B cell (primary cell): Measurements from ENCODE around the gene PPP1R12B. TPM values are rescaled to one million over a fixed set of nuclear protein-coding genes. Genes with fewer than 3 reads are reported as not detected.
"Not testable (repeated sequence)": the region's sequence is repeated elsewhere in the genome, so short reads cannot be mapped to it uniquely, and the experiment has no call there.

Source experiments
- ATAC-seq: fragments of 200-7000 bp; cut with Tn5 transposase; one replicate; pipeline ENCODE4 v1.10.0; 2021; ENCODE audit warnings: low read depth, mild to moderate bottlenecking, moderate number of reproducible peaks, moderate library complexity
- CTCF ChIA-PET: fragments of 350-600 bp; sonication (Branson Sonifier 250); formaldehyde crosslinking; loops from one replicate; lab custom pipeline; 2021; ENCODE audit warnings: antibody characterized with exemption, inconsistent platforms; lab: Charles Lee
- POLR2A ChIA-PET: fragments of 350-600 bp; sonication (Branson Sonifier 250); formaldehyde crosslinking; loops from one replicate; lab custom pipeline; 2021; ENCODE audit warnings: antibody characterized with exemption; lab: Charles Lee
- DNase-seq: peaks from one replicate; pipeline ENCODE4 v3.0.0; 2013
- H2AFZ ChIP-seq: 2 replicates; pipeline ENCODE4 v1.6.1; 2012; ENCODE audit warnings: mild to moderate bottlenecking, low read depth, low read length; ENCODE audit not compliant: insufficient read depth, poor library complexity, severe bottlenecking
- H3K27ac ChIP-seq, 2 donors: 1 replicate in 1 of 2; 2 replicates in 1 of 2; pipeline ENCODE4 v1.5.1; 2012 to 2013; ENCODE audit warnings: low read length in 2 of 2, mild to moderate bottlenecking in 2 of 2, moderate library complexity in 1 of 2
- H3K27me3 ChIP-seq, 4 experiments: fragments of 200-600 bp in 1 of 4; sonication (generic) in 1 of 4; replicated peaks in 1 of 4; 1 replicate in 2 of 4; 2 replicates in 2 of 4; pipeline versions ENCODE4 v1.6.1 to v1.7.0; 2013 to 2016; ENCODE audit warnings: low read length in 3 of 4, mild to moderate bottlenecking in 2 of 4, mixed read lengths in 1 of 4, moderate library complexity in 1 of 4; ENCODE audit not compliant: insufficient read depth in 4 of 4, control insufficient read depth in 3 of 4; ENCODE audit errors: control extremely low read depth in 1 of 4
- H3K36me3 ChIP-seq, 2 experiments: replicated peaks in 1 of 2; 1 replicate in 1 of 2; 2 replicates in 1 of 2; pipeline versions ENCODE4 v1.6.1 to v1.7.1; 2013; ENCODE audit warnings: low read length in 1 of 2; ENCODE audit not compliant: insufficient read depth in 2 of 2, control insufficient read depth in 1 of 2; ENCODE audit errors: control extremely low read depth in 1 of 2, extremely low read depth in 1 of 2
- H3K4me1 ChIP-seq, 2 donors: fragments of 200-600 bp in 1 of 2; sonication (generic) in 1 of 2; 1 replicate in 1 of 2; 2 replicates in 1 of 2; pipeline versions ENCODE4 v1.5.1 to v1.6.1; 2013 to 2017; ENCODE audit warnings: low read length in 2 of 2; ENCODE audit not compliant: control insufficient read depth in 2 of 2, insufficient read depth in 2 of 2
- H3K4me2 ChIP-seq: replicated peaks from 2 replicates; pipeline ENCODE3; 2012; ENCODE audit warnings: mild to moderate bottlenecking, low read depth, low read length; ENCODE audit not compliant: poor library complexity, severe bottlenecking
- H3K4me3 ChIP-seq, 5 experiments: fragments of 200-600 bp in 1 of 5; sonication (generic) in 1 of 5; 1 replicate in 3 of 5; 2 replicates in 2 of 5; pipeline versions ENCODE4 v1.5.1 to v1.7.0; 2011 to 2016; ENCODE audit warnings: low read length in 4 of 5, mild to moderate bottlenecking in 4 of 5, low read depth in 2 of 5, control low read depth in 1 of 5, moderate library complexity in 1 of 5; ENCODE audit not compliant: insufficient read depth in 1 of 5; ENCODE audit errors: control extremely low read depth in 1 of 5, extremely low read depth in 1 of 5
- H3K79me2 ChIP-seq: fragments of 200-600 bp; sonication (generic); one replicate; pipeline ENCODE4 v1.6.0; 2016; ENCODE audit warnings: low read length; ENCODE audit not compliant: control insufficient read depth, insufficient read depth
- H3K9ac ChIP-seq: fragments of 200-600 bp; sonication (generic); 2 replicates; pipeline ENCODE4 v1.6.1; 2017; ENCODE audit warnings: mild to moderate bottlenecking, low read length, moderate library complexity
- H3K9me3 ChIP-seq, 3 donors: one replicate each; pipeline versions ENCODE4 v1.6.1 to v1.7.1; 2013; ENCODE audit warnings: low read length in 2 of 3; ENCODE audit not compliant: control insufficient read depth in 2 of 3, insufficient read depth in 1 of 3; ENCODE audit errors: control extremely low read depth in 1 of 3
- H4K20me1 ChIP-seq: 2 replicates; pipeline ENCODE4 v1.6.0; 2012; ENCODE audit warnings: mild to moderate bottlenecking, low read length; ENCODE audit not compliant: insufficient read depth, control insufficient read depth, poor library complexity, severe bottlenecking
- H3K27ac Mint-ChIP-seq: one replicate; pipeline ENCODE4 v1.8.0; 2021; ENCODE audit warnings: mixed read lengths
- H3K27me3 Mint-ChIP-seq: one replicate; pipeline ENCODE4 v1.8.0; 2021; ENCODE audit warnings: mixed read lengths
- H3K4me1 Mint-ChIP-seq: one replicate; pipeline ENCODE4 v1.8.0; 2021; ENCODE audit warnings: mixed read lengths
- H3K4me3 Mint-ChIP-seq: one replicate; pipeline ENCODE4 v1.8.0; 2021; ENCODE audit warnings: mixed read lengths
- H3K9me3 Mint-ChIP-seq: one replicate; pipeline ENCODE4 v1.8.0; 2022; ENCODE audit warnings: mixed read lengths; ENCODE audit not compliant: insufficient read depth
- WGBS: methylation state at CpG from one replicate; pipeline ENCODE4 v1.1.5; 2013; ENCODE audit warnings: missing lambda C conversion rate; ENCODE audit not compliant: insufficient coverage; 5-methylcytosine and 5-hydroxymethylcytosine counted together
- intact Hi-C: fragments of 100-400 bp; cut with micrococcal nuclease; formaldehyde crosslinking; loops from one replicate; pipeline ENCODE4 v1.10.0; 2022
- polyA plus RNA-seq: library from polyadenylated mRNA; depleted of rRNA; stranded (reverse); fragments of >200 nt; gene quantifications from 2 replicates; pipeline ENCODE4 v1.2.3, GENCODE V29; 2012
- total RNA-seq, 2 donors: library from RNA; stranded (reverse); fragments of 120-200 nt in 1 of 2; gene quantifications; 1 replicate in 1 of 2; 2 replicates in 1 of 2; pipeline versions ENCODE4 v1.2.3 to v1.2.4, GENCODE V29; 2013 to 2022

PPP1R12B gene
- total and polyA plus RNA-seq, 2 donors (not counting 1 experiment from before 2014, with no cell fraction given) = 7.1 to 49.6 TPM

DNA sequence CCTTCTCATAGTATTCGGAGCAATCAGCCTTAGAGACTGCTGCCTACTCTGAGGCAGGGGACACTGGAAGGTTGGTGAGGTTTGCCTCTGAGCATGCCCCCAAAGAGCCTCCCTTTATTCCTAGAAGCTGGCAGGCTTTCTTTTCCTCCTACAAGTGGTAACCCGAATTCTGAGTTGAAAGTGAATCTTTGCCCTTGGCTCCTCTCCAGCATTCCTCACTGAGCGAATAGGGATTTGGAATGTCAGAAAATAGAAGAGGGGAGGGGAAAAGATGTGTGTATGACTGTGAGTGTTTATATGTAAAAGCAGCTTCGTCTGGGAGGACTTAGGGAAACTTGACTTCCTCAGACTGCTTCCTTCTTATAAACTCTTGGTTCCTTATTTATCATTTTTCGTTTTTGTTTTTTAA, 190.7 kb downstream of the PPP1R12B start:
- H3K4me1 ChIP-seq = peaks cover 9 to 10% of the 10 kb centered on the region in 2 donors
- H3K27ac Mint-ChIP-seq, intact Hi-C loops, H3K4me3 ChIP-seq, H3K27me3 ChIP-seq, H4K20me1 ChIP-seq, CTCF ChIA-PET, H2AFZ ChIP-seq, H3K4me2 ChIP-seq, H3K79me2 ChIP-seq, H3K36me3 ChIP-seq, H3K4me3 Mint-ChIP-seq, H3K27me3 Mint-ChIP-seq, H3K27ac ChIP-seq, H3K9me3 Mint-ChIP-seq, DNase-seq, POLR2A ChIA-PET, H3K9ac ChIP-seq, H3K9me3 ChIP-seq, ATAC-seq: not testable (repeated sequence)
- H3K4me1 Mint-ChIP-seq = peaks cover 20% of the 10 kb centered on the region
- 40% methylated on average over 1 of the region's 5 CpGs for WGBS

DNA sequence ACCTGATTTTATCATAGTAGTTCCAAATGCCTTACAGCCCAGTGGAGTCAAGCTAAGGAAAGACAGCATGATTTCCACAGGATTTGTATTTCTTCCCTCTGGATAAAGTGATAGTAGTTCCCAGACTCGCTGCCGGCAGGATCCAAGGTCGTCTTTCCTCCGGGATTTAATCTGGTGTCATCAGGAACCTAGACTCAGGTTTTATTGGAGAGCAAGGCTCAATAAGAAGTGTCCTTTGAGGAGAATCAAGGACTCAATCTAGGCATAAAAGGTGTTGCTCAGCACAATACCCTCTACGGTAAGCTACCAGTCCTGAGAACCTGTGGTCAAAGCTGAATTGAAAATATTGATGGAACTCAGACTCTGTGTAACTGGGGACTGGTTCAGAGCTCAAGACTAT, 191.1 kb downstream of the PPP1R12B start:
- H2AFZ ChIP-seq, H3K36me3 ChIP-seq, H3K4me2 ChIP-seq, H3K79me2 ChIP-seq, H3K4me3 ChIP-seq, H3K4me3 Mint-ChIP-seq, H3K9me3 Mint-ChIP-seq, H4K20me1 ChIP-seq, H3K27me3 ChIP-seq, H3K9ac ChIP-seq, ATAC-seq, H3K27ac ChIP-seq, intact Hi-C loops, DNase-seq, POLR2A ChIA-PET, H3K9me3 ChIP-seq, CTCF ChIA-PET, H3K27me3 Mint-ChIP-seq, H3K27ac Mint-ChIP-seq: not testable (repeated sequence)
- WGBS = 93% methylated on average over 4 of the region's 5 CpGs
- H3K4me1 Mint-ChIP-seq = peaks cover 20% of the 10 kb centered on the region
- peaks cover 9 to 10% of the 10 kb centered on the region in 2 donors for H3K4me1 ChIP-seq
